B cell (primary cell): Measurements from ENCODE around the gene HLCS. TPM values are rescaled to one million over a fixed set of nuclear protein-coding genes. Genes with fewer than 3 reads are reported as not detected.

Source experiments
- ATAC-seq: fragments of 200-7000 bp; cut with Tn5 transposase; one replicate; pipeline ENCODE4 v1.10.0; 2021; ENCODE audit warnings: low read depth, mild to moderate bottlenecking, moderate number of reproducible peaks, moderate library complexity
- CTCF ChIA-PET: fragments of 350-600 bp; sonication (Branson Sonifier 250); formaldehyde crosslinking; loops from one replicate; lab custom pipeline; 2021; ENCODE audit warnings: antibody characterized with exemption, inconsistent platforms; lab: Charles Lee
- POLR2A ChIA-PET: fragments of 350-600 bp; sonication (Branson Sonifier 250); formaldehyde crosslinking; loops from one replicate; lab custom pipeline; 2021; ENCODE audit warnings: antibody characterized with exemption; lab: Charles Lee
- DNase-seq: peaks from one replicate; pipeline ENCODE4 v3.0.0; 2013
- H2AFZ ChIP-seq: 2 replicates; pipeline ENCODE4 v1.6.1; 2012; ENCODE audit warnings: mild to moderate bottlenecking, low read depth, low read length; ENCODE audit not compliant: insufficient read depth, poor library complexity, severe bottlenecking
- H3K27ac ChIP-seq, 2 donors: 1 replicate in 1 of 2; 2 replicates in 1 of 2; pipeline ENCODE4 v1.5.1; 2012 to 2013; ENCODE audit warnings: low read length in 2 of 2, mild to moderate bottlenecking in 2 of 2, moderate library complexity in 1 of 2
- H3K27me3 ChIP-seq, 4 experiments: fragments of 200-600 bp in 1 of 4; sonication (generic) in 1 of 4; replicated peaks in 1 of 4; 1 replicate in 2 of 4; 2 replicates in 2 of 4; pipeline versions ENCODE4 v1.6.1 to v1.7.0; 2013 to 2016; ENCODE audit warnings: low read length in 3 of 4, mild to moderate bottlenecking in 2 of 4, mixed read lengths in 1 of 4, moderate library complexity in 1 of 4; ENCODE audit not compliant: insufficient read depth in 4 of 4, control insufficient read depth in 3 of 4; ENCODE audit errors: control extremely low read depth in 1 of 4
- H3K36me3 ChIP-seq, 2 experiments: replicated peaks in 1 of 2; 1 replicate in 1 of 2; 2 replicates in 1 of 2; pipeline versions ENCODE4 v1.6.1 to v1.7.1; 2013; ENCODE audit warnings: low read length in 1 of 2; ENCODE audit not compliant: insufficient read depth in 2 of 2, control insufficient read depth in 1 of 2; ENCODE audit errors: control extremely low read depth in 1 of 2, extremely low read depth in 1 of 2
- H3K4me1 ChIP-seq, 2 donors: fragments of 200-600 bp in 1 of 2; sonication (generic) in 1 of 2; 1 replicate in 1 of 2; 2 replicates in 1 of 2; pipeline versions ENCODE4 v1.5.1 to v1.6.1; 2013 to 2017; ENCODE audit warnings: low read length in 2 of 2; ENCODE audit not compliant: control insufficient read depth in 2 of 2, insufficient read depth in 2 of 2
- H3K4me2 ChIP-seq: replicated peaks from 2 replicates; pipeline ENCODE3; 2012; ENCODE audit warnings: mild to moderate bottlenecking, low read depth, low read length; ENCODE audit not compliant: poor library complexity, severe bottlenecking
- H3K4me3 ChIP-seq, 5 experiments: fragments of 200-600 bp in 1 of 5; sonication (generic) in 1 of 5; 1 replicate in 3 of 5; 2 replicates in 2 of 5; pipeline versions ENCODE4 v1.5.1 to v1.7.0; 2011 to 2016; ENCODE audit warnings: low read length in 4 of 5, mild to moderate bottlenecking in 4 of 5, low read depth in 2 of 5, control low read depth in 1 of 5, moderate library complexity in 1 of 5; ENCODE audit not compliant: insufficient read depth in 1 of 5; ENCODE audit errors: control extremely low read depth in 1 of 5, extremely low read depth in 1 of 5
- H3K79me2 ChIP-seq: fragments of 200-600 bp; sonication (generic); one replicate; pipeline ENCODE4 v1.6.0; 2016; ENCODE audit warnings: low read length; ENCODE audit not compliant: control insufficient read depth, insufficient read depth
- H3K9ac ChIP-seq: fragments of 200-600 bp; sonication (generic); 2 replicates; pipeline ENCODE4 v1.6.1; 2017; ENCODE audit warnings: mild to moderate bottlenecking, low read length, moderate library complexity
- H3K9me3 ChIP-seq, 3 donors: one replicate each; pipeline versions ENCODE4 v1.6.1 to v1.7.1; 2013; ENCODE audit warnings: low read length in 2 of 3; ENCODE audit not compliant: control insufficient read depth in 2 of 3, insufficient read depth in 1 of 3; ENCODE audit errors: control extremely low read depth in 1 of 3
- H4K20me1 ChIP-seq: 2 replicates; pipeline ENCODE4 v1.6.0; 2012; ENCODE audit warnings: mild to moderate bottlenecking, low read length; ENCODE audit not compliant: insufficient read depth, control insufficient read depth, poor library complexity, severe bottlenecking
- H3K27ac Mint-ChIP-seq: one replicate; pipeline ENCODE4 v1.8.0; 2021; ENCODE audit warnings: mixed read lengths
- H3K27me3 Mint-ChIP-seq: one replicate; pipeline ENCODE4 v1.8.0; 2021; ENCODE audit warnings: mixed read lengths
- H3K4me1 Mint-ChIP-seq: one replicate; pipeline ENCODE4 v1.8.0; 2021; ENCODE audit warnings: mixed read lengths
- H3K4me3 Mint-ChIP-seq: one replicate; pipeline ENCODE4 v1.8.0; 2021; ENCODE audit warnings: mixed read lengths
- H3K9me3 Mint-ChIP-seq: one replicate; pipeline ENCODE4 v1.8.0; 2022; ENCODE audit warnings: mixed read lengths; ENCODE audit not compliant: insufficient read depth
- EZH2 ChIP-seq: IDR thresholded peaks from 2 replicates; pipeline ENCODE4 v1.6.1; 2012; ENCODE audit warnings: borderline replicate concordance, low read depth, mild to moderate bottlenecking, moderate library complexity, low read length; ENCODE audit not compliant: insufficient read depth, poor library complexity, severe bottlenecking
- WGBS: methylation state at CpG from one replicate; pipeline ENCODE4 v1.1.5; 2013; ENCODE audit warnings: missing lambda C conversion rate; ENCODE audit not compliant: insufficient coverage; 5-methylcytosine and 5-hydroxymethylcytosine counted together
- intact Hi-C: fragments of 100-400 bp; cut with micrococcal nuclease; formaldehyde crosslinking; loops from one replicate; pipeline ENCODE4 v1.10.0; 2022
- polyA plus RNA-seq: library from polyadenylated mRNA; depleted of rRNA; stranded (reverse); fragments of >200 nt; gene quantifications from 2 replicates; pipeline ENCODE4 v1.2.3, GENCODE V29; 2012
- total RNA-seq, 2 donors: library from RNA; stranded (reverse); fragments of 120-200 nt in 1 of 2; gene quantifications; 1 replicate in 1 of 2; 2 replicates in 1 of 2; pipeline versions ENCODE4 v1.2.3 to v1.2.4, GENCODE V29; 2013 to 2022
- TF ChIP-seq, protein P1 (sequence below): fragments of 200-600 bp; IDR thresholded peaks from one replicate; pipeline ENCODE4 v1.8.0; 2022; ENCODE audit warnings: antibody characterized with exemption, mild to moderate bottlenecking

Gene HLCS
- total and polyA plus RNA-seq, 2 donors (not counting 1 experiment from before 2014, with no cell fraction given): 4.4 to 14.7 TPM

DNA sequence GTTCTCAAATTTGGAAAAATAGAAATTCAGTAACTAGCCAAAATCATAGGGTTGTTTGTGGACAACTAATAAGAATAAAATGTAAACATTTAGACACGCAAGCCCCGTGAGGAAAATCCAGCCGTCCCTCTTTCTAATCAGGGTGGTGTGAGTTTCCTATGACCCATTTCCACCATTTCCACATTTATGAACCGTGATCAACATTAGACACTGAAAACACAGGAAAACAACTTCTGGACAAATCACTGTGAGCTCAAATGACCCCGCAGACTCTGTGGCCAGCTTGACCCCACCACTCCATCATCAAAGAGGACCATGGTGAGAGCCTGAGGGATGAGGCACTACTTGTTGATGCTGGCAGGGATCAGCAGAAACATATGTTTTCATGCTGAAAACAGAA lies 166.6 kb downstream of the HLCS start:
- ATAC-seq (no peak), DNase-seq (no peak)
- WGBS: 100% methylated on average over 2 of the region's 5 CpGs
- Histone ChIP-seq H4K20me1 (no peaks in the 10 kb centered on the region), H3K9me3 (peaks cover 4 to 24% (median 24%) of the 10 kb centered on the region in 3 donors), H3K27ac (no peak overlapping the region), H3K36me3 (no peaks in the 10 kb centered on the region), H3K79me2 (no peaks in the 10 kb centered on the region), H3K4me3 (no peak overlapping the region), H3K4me2 (no peak overlapping the region), H3K27me3 (no peaks in the 10 kb centered on the region), H3K4me1 (no peaks in the 10 kb centered on the region), H3K9ac (no peak overlapping the region), H2AFZ (no peak overlapping the region)
- ChIA-PET POLR2A (no interaction called here), CTCF (no interaction called here)
- Mint-ChIP-seq H3K27me3 (no peaks in the 10 kb centered on the region), H3K4me1 (no peaks in the 10 kb centered on the region), H3K9me3 (peaks cover 9% of the 10 kb centered on the region), H3K27ac (no peak overlapping the region), H3K4me3 (no peak overlapping the region)
- TF ChIP-seq, protein P1, sequence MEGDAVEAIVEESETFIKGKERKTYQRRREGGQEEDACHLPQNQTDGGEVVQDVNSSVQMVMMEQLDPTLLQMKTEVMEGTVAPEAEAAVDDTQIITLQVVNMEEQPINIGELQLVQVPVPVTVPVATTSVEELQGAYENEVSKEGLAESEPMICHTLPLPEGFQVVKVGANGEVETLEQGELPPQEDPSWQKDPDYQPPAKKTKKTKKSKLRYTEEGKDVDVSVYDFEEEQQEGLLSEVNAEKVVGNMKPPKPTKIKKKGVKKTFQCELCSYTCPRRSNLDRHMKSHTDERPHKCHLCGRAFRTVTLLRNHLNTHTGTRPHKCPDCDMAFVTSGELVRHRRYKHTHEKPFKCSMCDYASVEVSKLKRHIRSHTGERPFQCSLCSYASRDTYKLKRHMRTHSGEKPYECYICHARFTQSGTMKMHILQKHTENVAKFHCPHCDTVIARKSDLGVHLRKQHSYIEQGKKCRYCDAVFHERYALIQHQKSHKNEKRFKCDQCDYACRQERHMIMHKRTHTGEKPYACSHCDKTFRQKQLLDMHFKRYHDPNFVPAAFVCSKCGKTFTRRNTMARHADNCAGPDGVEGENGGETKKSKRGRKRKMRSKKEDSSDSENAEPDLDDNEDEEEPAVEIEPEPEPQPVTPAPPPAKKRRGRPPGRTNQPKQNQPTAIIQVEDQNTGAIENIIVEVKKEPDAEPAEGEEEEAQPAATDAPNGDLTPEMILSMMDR: no peak
- no peak for TF ChIP-seq EZH2
- intact Hi-C loops: no loop called here

DNA sequence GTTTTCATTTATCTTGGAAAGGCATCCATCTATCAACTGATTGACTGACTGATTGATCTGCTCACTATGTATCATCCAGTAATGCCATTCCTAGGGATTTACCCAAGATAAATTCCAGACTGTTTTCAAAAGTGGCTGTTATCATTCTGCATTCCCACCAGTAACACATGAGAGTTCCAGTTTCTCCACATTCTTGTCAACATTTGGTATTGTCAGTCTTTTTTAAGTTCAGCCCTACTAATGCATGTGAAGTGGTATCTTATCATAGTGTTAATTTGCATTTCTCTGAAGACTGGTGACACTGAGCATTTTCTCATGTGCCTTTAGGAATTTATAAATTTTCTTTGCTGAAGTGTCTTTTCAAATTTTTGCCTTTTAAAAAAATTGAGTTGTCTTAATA lies 168.0 kb downstream of the HLCS start:
- H3K27me3 ChIP-seq: no peaks in the 10 kb centered on the region
- H2AFZ ChIP-seq: no peak overlapping the region
- H3K27ac ChIP-seq: no peak overlapping the region
- intact Hi-C loops: no loop called here
- H3K4me3 ChIP-seq: no peak overlapping the region
- Mint-ChIP-seq H3K27ac (no peak overlapping the region), H3K4me1 (no peaks in the 10 kb centered on the region), H3K4me3 (no peak overlapping the region), H3K9me3 (peaks cover 10% of the 10 kb centered on the region), H3K27me3 (no peaks in the 10 kb centered on the region)
- H3K9me3 ChIP-seq: peaks cover 4 to 24% (median 24%) of the 10 kb centered on the region in 3 donors
- no peaks in the 10 kb centered on the region for H3K79me2 ChIP-seq
- H4K20me1 ChIP-seq: no peaks in the 10 kb centered on the region
- CTCF ChIA-PET: no interaction called here
- no peaks in the 10 kb centered on the region for H3K4me1 ChIP-seq
- H3K9ac ChIP-seq: no peak overlapping the region
- H3K4me2 ChIP-seq: no peak overlapping the region
- no peak for ATAC-seq
- POLR2A ChIA-PET: no interaction called here
- TF ChIP-seq EZH2: no peak
- TF ChIP-seq, protein P1: no peak
- DNase-seq: no peak
- no peaks in the 10 kb centered on the region for H3K36me3 ChIP-seq
